ENCODE measurements around the gene CHP2.

- TF ChIP-seq POLR2A (IDR thresholded peaks at IDR 0.05; ENCODE audit: extremely low read depth, insufficient read length), result no peak
- TF ChIP-seq CTCF (IDR thresholded peaks at IDR 0.05; ENCODE audit: low read depth, low read length), result no peak
- TF ChIP-seq MAX (IDR thresholded peaks at IDR 0.05; ENCODE audit: low read depth, low read length), result no peak
These were observed 18.5 kb downstream of the CHP2 start for GRCh38 chr16:23773339-23773738.

Data from NB4 (cell line).